Stimulated activated CD4-positive, alpha-beta T cell treated with anti-CD3 and anti-CD28 coated beads, Interleukin-4, amount 100 ng/mL, for 1 hour (primary cell): ENCODE results near the gene DOCK4.

ENCODE experiments used
- DNase-seq: peaks from one replicate; pipeline ENCODE4 v3.0.0-alpha.2; 2020

DOCK4 gene

GRCh38 chr7:112047421-112047820 is 158.8 kb downstream of the DOCK4 start:
- no peak for DNase-seq

GRCh38 chr7:112045222-112045621 is 161.0 kb downstream of the DOCK4 start:
- no peak for DNase-seq

- DNase-seq: no peak
These were observed 163.6 kb downstream of the DOCK4 start for GRCh38 chr7:112042631-112043030.

- DNase-seq: no peak
These were observed 167.8 kb downstream of the DOCK4 start for GRCh38 chr7:112038353-112038752.

GRCh38 chr7:112036071-112036470 is 170.1 kb downstream of the DOCK4 start:
- DNase-seq: no peak

- no peak for DNase-seq
These were observed 174.5 kb downstream of the DOCK4 start for GRCh38 chr7:112031689-112032088.

- no peak for DNase-seq
These were observed 180.6 kb downstream of the DOCK4 start for GRCh38 chr7:112025556-112025955.

GRCh38 chr7:112023786-112024185 is 182.4 kb downstream of the DOCK4 start:
- DNase-seq: no peak

GRCh38 chr7:112023282-112023681 is 182.9 kb downstream of the DOCK4 start:
- no peak for DNase-seq

- no peak for DNase-seq
These were observed 184.1 kb downstream of the DOCK4 start for GRCh38 chr7:112022128-112022527.

GRCh38 chr7:112021379-112022044 is 184.7 kb downstream of the DOCK4 start:
- DNase-seq: no peak

- no peak for DNase-seq
These were observed 185.4 kb downstream of the DOCK4 start for GRCh38 chr7:112020800-112021199.

- no peak for DNase-seq
These were observed 186.3 kb downstream of the DOCK4 start for GRCh38 chr7:112019932-112020331.

GRCh38 chr7:112018305-112019030 is 187.7 kb downstream of the DOCK4 start:
- DNase-seq: no peak

- DNase-seq: no peak
These were observed 191.1 kb downstream of the DOCK4 start for GRCh38 chr7:112015146-112015545.

GRCh38 chr7:112014347-112014746 is 191.9 kb downstream of the DOCK4 start:
- no peak for DNase-seq

- DNase-seq: no peak
These were observed 192.9 kb downstream of the DOCK4 start for GRCh38 chr7:112013274-112013673.

- no peak for DNase-seq
These were observed 194.0 kb downstream of the DOCK4 start for GRCh38 chr7:112012242-112012641.

- no peak for DNase-seq
These were observed 195.2 kb downstream of the DOCK4 start for GRCh38 chr7:112010994-112011393.

- no peak for DNase-seq
These were observed 196.1 kb downstream of the DOCK4 start for GRCh38 chr7:112010109-112010508.

- no peak for DNase-seq
These were observed 197.1 kb downstream of the DOCK4 start for GRCh38 chr7:112009081-112009480.

- no peak for DNase-seq
These were observed 199.0 kb downstream of the DOCK4 start for GRCh38 chr7:112007185-112007584.

GRCh38 chr7:112006071-112006470 is 200.1 kb downstream of the DOCK4 start:
- no peak for DNase-seq

GRCh38 chr7:112005205-112005775 is 200.9 kb downstream of the DOCK4 start:
- no peak for DNase-seq
